ENCODE results near the gene DEK. TPM values are rescaled to one million over a fixed set of nuclear protein-coding genes. Genes with fewer than 3 reads are reported as not detected.

The DEK gene
- polyA plus RNA-seq, 1 of the 3 experiments (the other 2 are of a cell fraction): 34.2 TPM

- no peak for TF ChIP-seq PBX3 (IDR thresholded peaks at IDR 0.05)
- no peak for TF ChIP-seq FOXJ3 (CRISPR knock-in tag; IDR thresholded peaks at IDR 0.05)
- TF ChIP-seq CHD2 (IDR thresholded peaks at IDR 0.05; ENCODE audit: low read length, partially characterized antibody): no peak
- TF ChIP-seq ZBTB33 (IDR thresholded peaks at IDR 0.05; ENCODE audit: borderline replicate concordance, low read depth): no peak
- no peak for TF ChIP-seq MXI1 (IDR thresholded peaks at IDR 0.05; ENCODE audit: low read depth, low read length)
Observed at GRCh38 chr6:18211338-18211737, 53.0 kb downstream of the DEK start (continued).

GRCh38 chr6:18210707-18211106 is 53.6 kb downstream of the DEK start:
- H3F3A ChIP-seq (replicated peaks; ENCODE audit: insufficient read depth): no peaks in the 10 kb centered on the region
- H4K20me1 ChIP-seq (ENCODE audit: insufficient read depth): no peaks in the 10 kb centered on the region
- no peaks in the 10 kb centered on the region for H3K9me2 ChIP-seq
- no peak overlapping the region for H3K4me3 ChIP-seq (ENCODE audit: low read depth in 2 of 2, low read length in 1 of 2)
- POLR2A ChIA-PET: no interaction called here
- H3K4me1 ChIP-seq (ENCODE audit: control insufficient read depth in 1 of 2, insufficient read depth in 2 of 2, low read depth in 1 of 2, low read length in 1 of 2): no peaks in the 10 kb centered on the region
- H3K9me3 ChIP-seq: no peaks in the 10 kb centered on the region
- CTCF ChIA-PET: no interaction called here
- no peak for DNase-seq
- no peak overlapping the region for H3K9ac ChIP-seq
- no peak overlapping the region for H2AFZ ChIP-seq (ENCODE audit: low read depth)
- no peaks in the 10 kb centered on the region for H3K36me3 ChIP-seq (replicated peaks in 1 of 2; ENCODE audit: control insufficient read depth in 1 of 2, insufficient read depth in 2 of 2, low read length in 1 of 2)
- no peak overlapping the region for H3K27ac ChIP-seq (ENCODE audit: low read depth in 2 of 2, low read length in 1 of 2)
- H3K27me3 ChIP-seq (ENCODE audit: insufficient read depth): no peaks in the 10 kb centered on the region
- H3K4me2 ChIP-seq: no peak overlapping the region
- WGBS (ENCODE audit: low lambda C conversion rate): 79% methylated on average over 5 of the region's 5 CpGs
- H3K79me2 ChIP-seq (ENCODE audit: insufficient read depth): no peaks in the 10 kb centered on the region
- TF ChIP-seq POLR2AphosphoS5 (IDR thresholded peaks at IDR 0.05; ENCODE audit: low read depth, low read length) (no peak), NFIC (IDR thresholded peaks at IDR 0.05; ENCODE audit: borderline replicate concordance) (no peak), FOXM1 (IDR thresholded peaks at IDR 0.05; ENCODE audit: low read depth) (no peak), TEAD4 (IDR thresholded peaks at IDR 0.05; ENCODE audit: borderline replicate concordance, insufficient read depth) (no peak), GABPA (IDR thresholded peaks at IDR 0.05; ENCODE audit: low read depth) (no peak), MAX (IDR thresholded peaks at IDR 0.05; ENCODE audit: low read depth) (no peak), CHD2 (IDR thresholded peaks at IDR 0.05; ENCODE audit: low read length, partially characterized antibody) (no peak), GATA2 (CRISPR knock-in tag; IDR thresholded peaks at IDR 0.05) (no peak), TCF12 (IDR thresholded peaks at IDR 0.05) (no peak)

Data from SK-N-SH (cell line).